K562 (cell line): ENCODE measurements around the gene PPRC1. TPM values are rescaled to one million over a fixed set of nuclear protein-coding genes. Genes with fewer than 3 reads are reported as not detected.
A peak's percentile ranks its signal among the peaks of the same experiment; 100 is the strongest.

Experiments used
- ATAC-seq: fragments of 200-7000 bp; cut with Tn5 transposase; 3 replicates; pipeline ENCODE4 v1.9.1; 2020; ENCODE audit warnings: moderate library complexity
- BruUV-seq: library from RNA; stranded (reverse); fragments of 400-500 nt; replicated peaks from 2 replicates; lab custom pipeline; 2021; lab: Mats Ljungman, UMichigan
- CTCF ChIA-PET: fragments of 300-600 bp; formaldehyde crosslinking; extraction: SDS; loops from one replicate; lab custom pipeline; 2021; ENCODE audit warnings: low intra/inter-chr PET ratio; lab: Yijun Ruan, JAX
- POLR2A ChIA-PET: fragments of 300-600, 350-650 bp; sonication (Branson Sonifier 250); formaldehyde crosslinking; extraction: SDS; loops from one replicate; lab custom pipeline; 2021; ENCODE audit warnings: antibody characterized with exemption, inconsistent platforms; lab: Yijun Ruan, JAX
- DNase-seq, 4 experiments: peaks; one replicate each; pipeline versions ENCODE4 v3.0.0 to v3.0.0-alpha.2; 2011 to 2018; ENCODE audit warnings: low spot score in 3 of 4, mixed read lengths in 3 of 4; ENCODE audit errors: extremely low read depth in 1 of 4
- FAIRE-seq: peaks from 2 replicates; lab custom pipeline; 2011; peaks lifted over from hg19 to GRCh38; lab: Jason Lieb, UNC
- H2AFZ ChIP-seq: 2 replicates; pipeline ENCODE4 v1.6.0; 2011; ENCODE audit warnings: low read depth, low read length, control low read depth, inconsistent platforms
- H3K27ac ChIP-seq: fragments of 200-600 bp; 3 replicates; pipeline ENCODE4 v1.8.0; 2011; ENCODE audit warnings: low read depth, mild to moderate bottlenecking, control low read depth, inconsistent platforms, low read length, moderate library complexity, mixed read lengths; ENCODE audit errors: extremely low read depth
- H3K27me3 ChIP-seq, 2 experiments: fragments of 300-600 bp in 1 of 2; 2 replicates in 1 of 2; 3 replicates in 1 of 2; pipeline versions ENCODE4 v1.6.0 to v1.8.0; 2011; ENCODE audit warnings: inconsistent platforms in 2 of 2, low read length in 2 of 2, mild to moderate bottlenecking in 1 of 2, mixed read lengths in 1 of 2, moderate library complexity in 1 of 2; ENCODE audit not compliant: control insufficient read depth in 2 of 2, insufficient read depth in 2 of 2
- H3K36me3 ChIP-seq: fragments of 300-600 bp; 3 replicates; pipeline ENCODE4 v1.8.0; 2011; ENCODE audit warnings: mild to moderate bottlenecking, low read length, inconsistent platforms; ENCODE audit not compliant: control insufficient read depth, insufficient read depth
- H3K4me1 ChIP-seq, 2 experiments: fragments of 200-600 bp in 1 of 2; replicated peaks in 1 of 2; 2 replicates in 1 of 2; 3 replicates in 1 of 2; pipeline versions ENCODE4 v1.5.1 to v1.8.0; 2011; ENCODE audit warnings: inconsistent platforms in 2 of 2, low read length in 2 of 2, mild to moderate bottlenecking in 1 of 2, mixed read lengths in 1 of 2, moderate library complexity in 1 of 2; ENCODE audit not compliant: control insufficient read depth in 2 of 2, insufficient read depth in 2 of 2
- H3K4me2 ChIP-seq: 2 replicates; pipeline ENCODE4 v1.6.1; 2011; ENCODE audit warnings: low read length, control low read depth, inconsistent platforms, mixed read lengths; ENCODE audit not compliant: insufficient read depth
- H3K4me3 ChIP-seq: fragments of 200-600 bp; sonication (generic), shearing (Covaris generic); 2 replicates; pipeline ENCODE4 v1.5.1; 2016; ENCODE audit warnings: control low read depth, inconsistent platforms
- H3K79me2 ChIP-seq: fragments of 200-600 bp; 3 replicates; pipeline ENCODE4 v1.8.0; 2011; ENCODE audit warnings: low read length, inconsistent platforms; ENCODE audit not compliant: control insufficient read depth, insufficient read depth
- H3K9ac ChIP-seq, 2 experiments: 2 replicates each; pipeline versions ENCODE4 v1.6.0 to v1.6.1; 2011; ENCODE audit warnings: low read depth in 2 of 2, low read length in 2 of 2, control low read depth in 1 of 2, inconsistent platforms in 1 of 2, mild to moderate bottlenecking in 1 of 2, mixed read lengths in 1 of 2; ENCODE audit not compliant: insufficient read depth in 1 of 2
- H3K9me1 ChIP-seq: one replicate; pipeline ENCODE4 v1.6.0; 2011; ENCODE audit warnings: inconsistent platforms, mild to moderate bottlenecking, low read length, moderate library complexity; ENCODE audit not compliant: control insufficient read depth, insufficient read depth
- H3K9me3 ChIP-seq: replicated peaks from 2 replicates; pipeline ENCODE4 v1.5.1; 2011; ENCODE audit warnings: low read depth, low read length, inconsistent platforms; ENCODE audit not compliant: control insufficient read depth, insufficient read depth
- H4K20me1 ChIP-seq: replicated peaks from 2 replicates; pipeline ENCODE4 v1.6.1; 2011; ENCODE audit warnings: low read length, inconsistent platforms, mixed read lengths; ENCODE audit not compliant: control insufficient read depth, insufficient read depth
- ARID2 ChIP-seq: fragments of 450-650 bp; IDR thresholded peaks from 2 replicates; pipeline ENCODE4 v1.6.1; 2017; ENCODE audit warnings: antibody characterized with exemption, mild to moderate bottlenecking
- ETS2 ChIP-seq: IDR thresholded peaks from 2 replicates; pipeline ENCODE4 v1.6.1; 2016; ENCODE audit warnings: borderline replicate concordance, missing genetic modification characterization, mild to moderate bottlenecking, moderate library complexity, missing compliant biosample characterization; ENCODE audit not compliant: poor library complexity, severe bottlenecking
- EWSR1 ChIP-seq: fragments of 450-650 bp; IDR thresholded peaks from 2 replicates; pipeline ENCODE4 v1.6.1; 2018; ENCODE audit warnings: borderline replicate concordance, mild to moderate bottlenecking, low read depth, moderate library complexity; ENCODE audit not compliant: partially characterized antibody
- GMEB1 ChIP-seq: fragments of 250-450 bp; sonication (Bioruptor Pico); IDR thresholded peaks from 2 replicates; pipeline ENCODE4 v1.4.0; 2020; ENCODE audit warnings: mild to moderate bottlenecking
- HOXB6 ChIP-seq: fragments of 250-450 bp; sonication (Bioruptor Pico); IDR thresholded peaks from 2 replicates; pipeline ENCODE4 v1.5.1; 2022; ENCODE audit warnings: mild to moderate bottlenecking, borderline replicate concordance
- SNIP1 ChIP-seq: fragments of 450-650 bp; IDR thresholded peaks from 2 replicates; pipeline ENCODE4 v1.7.1; 2017; ENCODE audit warnings: low read depth, mild to moderate bottlenecking
- SP2 ChIP-seq: IDR thresholded peaks from 2 replicates; pipeline ENCODE4 v1.6.1; 2011; ENCODE audit warnings: mild to moderate bottlenecking, low read depth, low read length, moderate library complexity; ENCODE audit not compliant: poor library complexity, severe bottlenecking; ENCODE audit errors: extremely low read depth
- SUPT5H ChIP-seq: fragments of 450-650 bp; IDR thresholded peaks from 2 replicates; pipeline ENCODE4 v1.6.1; 2016
- ZNF57 ChIP-seq: fragments of 450-650 bp; formaldehyde crosslinking; IDR thresholded peaks from 2 replicates; pipeline ENCODE4 v1.4.0; 2020; ENCODE audit warnings: mild to moderate bottlenecking, moderate library complexity
- ZNF717 ChIP-seq: fragments of 250-450 bp; sonication (Bioruptor Pico); IDR thresholded peaks from 2 replicates; pipeline ENCODE4 v1.5.0; 2021
- WGBS: fragments of 100-300 bp; shearing (Covaris generic); methylation state at CpG from one replicate; pipeline ENCODE4 v1.1.6; 2016; ENCODE audit warnings: low coverage, mixed read lengths; ENCODE audit not compliant: insufficient coverage; ENCODE audit errors: missing lambda C conversion rate; 5-methylcytosine and 5-hydroxymethylcytosine counted together
- in situ Hi-C: fragments of 300-500 bp; cut with MboI; formaldehyde crosslinking; loops from 4 replicates; pipeline ENCODE4 v1.15.0; 2018; ENCODE audit warnings: inconsistent platforms, mixed read lengths
- intact Hi-C: fragments of 100-400 bp; cut with micrococcal nuclease; formaldehyde crosslinking; loops from 2 replicates; pipeline ENCODE4 v1.14.2; 2022
- polyA plus RNA-seq, 8 experiments: library from polyadenylated mRNA; depleted of rRNA in 4 of 8; stranded (reverse) in 5 of 8; unstranded in 3 of 8; fragments of >200 nt; fragmentation: Nextera tagmentation in 2 of 8; fragmentation: Illumina TruSeq in 1 of 8; extraction: Ambion mirVana in 2 of 8; extraction: Trizol in 1 of 8; gene quantifications; 2 replicates each; pipeline versions ENCODE4 v1.2.1 to v1.2.3, GENCODE V29; 2011 to 2014; ENCODE audit warnings: inconsistent platforms in 1 of 8, missing spikeins in 1 of 8
- total RNA-seq, 7 experiments: library from RNA; depleted of rRNA in 6 of 7; stranded (reverse); fragments of >200 nt in 6 of 7; fragmentation: Illumina TruSeq in 2 of 7; extraction: Trizol in 2 of 7; gene quantifications; 2 replicates each; pipeline versions ENCODE4 v1.2.1 to v1.2.3, GENCODE V29; 2011 to 2021; ENCODE audit warnings: low replicate concordance in 1 of 7
- TF ChIP-seq, protein P1 (sequence below): sonication (generic); formaldehyde crosslinking; IDR thresholded peaks from 2 replicates; pipeline ENCODE4 v1.8.1; 2023; ENCODE audit warnings: mild to moderate bottlenecking, missing genetic modification reagents

The PPRC1 gene
- total and polyA plus RNA-seq, 9 of the 15 experiments (the other 6 are each of a cell fraction or from before 2014, with no cell fraction given): 8.5 to 47.1 (median 16.2) TPM

GRCh38 chr10:102111276-102111675 lies 21.6 kb upstream of the PPRC1 start:
- Histone ChIP-seq H3K27ac (peak overlapping the region; percentile 97), H3K9me3 (no peaks in the 10 kb centered on the region), H2AFZ (no peak overlapping the region), H3K79me2 (peaks cover 70% of the 10 kb centered on the region), H3K27me3 (no peaks in the 10 kb centered on the region), H4K20me1 (peaks cover 20% of the 10 kb centered on the region), H3K9me1 (peaks cover 3% of the 10 kb centered on the region), H3K4me2 (no peak overlapping the region), H3K9ac (peak overlapping the region in 1 of 2 experiments; percentile 54; a peak in 1 of 4 replicates), H3K36me3 (peaks cover 67% of the 10 kb centered on the region), H3K4me1 (peaks cover 24 to 28% of the 10 kb centered on the region in 2 experiments), H3K4me3 (no peak overlapping the region)
- 65% methylated on average over 4 of the region's 12 CpGs for WGBS
- FAIRE-seq (no peak), DNase-seq (no peak), ATAC-seq (no peak)
- BruUV-seq: no TSS peak
- CTCF ChIA-PET: no interaction called here
- TF ChIP-seq HOXB6 (CRISPR knock-in tag) (no peak), ZNF57 (no peak), SP2 (no peak)
- in situ Hi-C loops (no loop called here), intact Hi-C loops (loop anchor here (10.0 kb wide), 1 partner anchor 266 kb away; the partner anchor contains the start of gene KCNIP2)
- POLR2A ChIA-PET: interaction anchor here (0.9 to 4.1 kb wide), 2 partner anchors 8 to 21 kb away, joined by 3 to 27 read pairs; no protein-coding TSS in a partner anchor

- peak overlapping the region; percentile 91 to 94; a peak in 3 of 4 replicates for H3K9ac ChIP-seq
- CTCF ChIA-PET: interaction anchor here (0.6 kb wide), 1 partner anchor 230 kb away, joined by 5 read pairs; no protein-coding TSS in a partner anchor
- H3K4me2 ChIP-seq: peak overlapping the region; percentile 96
- H4K20me1 ChIP-seq: peaks cover 20% of the 10 kb centered on the region
- peak overlapping the region; percentile 94 for H3K4me3 ChIP-seq
- ATAC-seq: peak; percentile 57
- no peaks in the 10 kb centered on the region for H3K27me3 ChIP-seq
- peaks cover 31 to 37% of the 10 kb centered on the region in 2 experiments for H3K4me1 ChIP-seq
- peak; percentile 96 for FAIRE-seq
- in situ Hi-C loops (no loop called here), intact Hi-C loops (loop anchor here (1.0 to 10.0 kb wide), 3 partner anchors 21 to 268 kb away; partner anchors contain the start of genes HPS6, KCNIP2 and PPRC1)
- no peak overlapping the region for H2AFZ ChIP-seq
- H3K36me3 ChIP-seq: peaks cover 58% of the 10 kb centered on the region
- H3K9me1 ChIP-seq: peaks cover 3% of the 10 kb centered on the region
- no TSS peak for BruUV-seq
- H3K27ac ChIP-seq: peak overlapping the region; percentile 97
- 0% methylated on average over 3 of the region's 3 CpGs for WGBS
- POLR2A ChIA-PET: interaction anchor here (0.7 to 4.1 kb wide), 4 partner anchors 9 to 290 kb away, joined by 3 to 27 read pairs (median 3); no protein-coding TSS in a partner anchor
- no peaks in the 10 kb centered on the region for H3K9me3 ChIP-seq
- H3K79me2 ChIP-seq: peaks cover 81% of the 10 kb centered on the region
- peak; percentile 73 to 95 (median 84) for DNase-seq
- TF ChIP-seq SNIP1 (no peak), ARID2 (no peak), GMEB1 (CRISPR knock-in tag) (no peak), ZNF717 (CRISPR knock-in tag) (no peak), SUPT5H (peak; percentile 71), ETS2 (no peak), EWSR1 (no peak)
- TF ChIP-seq, protein P1, sequence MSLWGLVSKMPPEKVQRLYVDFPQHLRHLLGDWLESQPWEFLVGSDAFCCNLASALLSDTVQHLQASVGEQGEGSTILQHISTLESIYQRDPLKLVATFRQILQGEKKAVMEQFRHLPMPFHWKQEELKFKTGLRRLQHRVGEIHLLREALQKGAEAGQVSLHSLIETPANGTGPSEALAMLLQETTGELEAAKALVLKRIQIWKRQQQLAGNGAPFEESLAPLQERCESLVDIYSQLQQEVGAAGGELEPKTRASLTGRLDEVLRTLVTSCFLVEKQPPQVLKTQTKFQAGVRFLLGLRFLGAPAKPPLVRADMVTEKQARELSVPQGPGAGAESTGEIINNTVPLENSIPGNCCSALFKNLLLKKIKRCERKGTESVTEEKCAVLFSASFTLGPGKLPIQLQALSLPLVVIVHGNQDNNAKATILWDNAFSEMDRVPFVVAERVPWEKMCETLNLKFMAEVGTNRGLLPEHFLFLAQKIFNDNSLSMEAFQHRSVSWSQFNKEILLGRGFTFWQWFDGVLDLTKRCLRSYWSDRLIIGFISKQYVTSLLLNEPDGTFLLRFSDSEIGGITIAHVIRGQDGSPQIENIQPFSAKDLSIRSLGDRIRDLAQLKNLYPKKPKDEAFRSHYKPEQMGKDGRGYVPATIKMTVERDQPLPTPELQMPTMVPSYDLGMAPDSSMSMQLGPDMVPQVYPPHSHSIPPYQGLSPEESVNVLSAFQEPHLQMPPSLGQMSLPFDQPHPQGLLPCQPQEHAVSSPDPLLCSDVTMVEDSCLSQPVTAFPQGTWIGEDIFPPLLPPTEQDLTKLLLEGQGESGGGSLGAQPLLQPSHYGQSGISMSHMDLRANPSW (CRISPR knock-in tag): no peak
Measured at GRCh38 chr10:102112210-102112817, 20.5 kb upstream of the PPRC1 start.
